ENCODE results near the gene SYT1.

Gene SYT1

DNA sequence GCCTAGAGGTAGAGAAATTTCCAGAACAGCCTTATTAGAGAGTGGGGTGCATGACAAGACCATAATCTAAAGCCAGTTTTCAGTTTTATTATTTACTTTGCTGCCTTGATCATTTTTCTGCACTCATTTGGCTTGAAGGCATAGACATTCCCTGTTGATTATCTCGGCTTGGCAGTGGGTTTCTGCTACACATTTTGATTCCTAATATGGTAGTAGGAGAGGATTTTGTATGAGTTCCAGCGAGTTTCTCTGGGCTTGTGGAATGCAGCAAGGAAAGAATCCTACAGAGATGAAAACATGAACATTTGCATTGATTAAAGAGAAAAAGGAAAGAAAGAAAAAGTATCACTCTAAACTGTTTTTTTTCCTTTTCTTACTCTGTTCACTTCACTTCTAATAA lies 545.0 kb downstream of the SYT1 start:
- no peaks in the 10 kb centered on the region for H3K36me3 ChIP-seq (ENCODE audit: control insufficient read depth, insufficient read depth, low read length)
- H3K9ac ChIP-seq (ENCODE audit: low read length) = no peak overlapping the region
- no peak overlapping the region for H3K4me3 ChIP-seq (ENCODE audit: low read length)
- H3K9me3 ChIP-seq (ENCODE audit: control insufficient read depth, low read length) = no peaks in the 10 kb centered on the region
- H3K4me1 ChIP-seq (ENCODE audit: control insufficient read depth, insufficient read depth, low read length) = peaks cover 18% of the 10 kb centered on the region
- no peaks in the 10 kb centered on the region for H3K27me3 ChIP-seq (ENCODE audit: control insufficient read depth, insufficient read depth, low read length)

- H3K27me3 ChIP-seq (ENCODE audit: control insufficient read depth, insufficient read depth, low read length) = no peaks in the 10 kb centered on the region
- H3K36me3 ChIP-seq (ENCODE audit: control insufficient read depth, insufficient read depth, low read length) = no peaks in the 10 kb centered on the region
- no peaks in the 10 kb centered on the region for H3K9me3 ChIP-seq (ENCODE audit: control insufficient read depth, low read length)
- no peak overlapping the region for H3K9ac ChIP-seq (ENCODE audit: low read length)
- peaks cover 26% of the 10 kb centered on the region for H3K4me1 ChIP-seq (ENCODE audit: control insufficient read depth, insufficient read depth, low read length)
- no peak overlapping the region for H3K4me3 ChIP-seq (ENCODE audit: low read length)
These were observed 547.2 kb downstream of the SYT1 start for GRCh38 chr12:79411791-79412190.

DNA sequence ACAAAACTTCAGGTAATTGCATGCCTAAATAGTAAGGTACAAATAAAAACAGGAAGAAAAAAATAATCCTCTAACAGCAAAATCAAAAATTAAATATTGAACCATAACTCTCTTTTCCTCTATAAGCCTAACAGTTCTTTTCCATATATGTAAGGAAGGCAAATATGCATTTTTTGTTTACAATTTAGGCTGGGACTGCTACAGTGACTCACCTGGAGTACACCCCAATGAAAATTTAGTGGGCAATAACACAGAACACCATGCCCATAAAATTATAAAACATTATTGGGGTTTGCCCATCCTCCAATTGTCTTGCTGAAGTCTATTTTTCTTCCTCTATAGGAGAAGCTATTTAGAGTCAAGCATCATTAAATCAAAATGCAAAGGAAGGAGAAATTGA lies 549.2 kb downstream of the SYT1 start:
- H3K4me1 ChIP-seq (ENCODE audit: control insufficient read depth, insufficient read depth, low read length) = peaks cover 20% of the 10 kb centered on the region
- no peaks in the 10 kb centered on the region for H3K36me3 ChIP-seq (ENCODE audit: control insufficient read depth, insufficient read depth, low read length)
- no peaks in the 10 kb centered on the region for H3K27me3 ChIP-seq (ENCODE audit: control insufficient read depth, insufficient read depth, low read length)
- H3K9ac ChIP-seq (ENCODE audit: low read length) = no peak overlapping the region
- H3K9me3 ChIP-seq (ENCODE audit: control insufficient read depth, low read length) = no peaks in the 10 kb centered on the region
- H3K4me3 ChIP-seq (ENCODE audit: low read length) = no peak overlapping the region

DNA sequence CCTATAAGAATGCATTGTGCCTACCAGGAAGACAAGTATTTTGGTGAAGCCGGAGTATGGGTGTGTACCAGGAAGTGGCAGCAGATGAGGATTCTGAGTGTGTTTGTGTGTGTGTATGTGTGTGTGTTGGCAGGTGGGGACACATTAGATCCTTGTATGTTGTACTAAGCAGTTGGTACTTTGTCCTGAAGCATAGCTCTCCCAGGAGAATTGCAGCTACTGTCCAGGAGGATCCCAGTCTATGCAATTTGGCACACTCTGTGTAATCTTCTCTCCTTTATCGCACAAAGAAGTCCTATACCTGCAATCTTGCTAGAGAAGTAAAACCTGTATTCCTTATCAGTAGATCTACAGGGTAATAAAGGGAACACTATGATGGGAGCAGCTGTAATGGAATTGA lies 549.7 kb downstream of the SYT1 start:
- Histone ChIP-seq H3K27me3 (ENCODE audit: control insufficient read depth, insufficient read depth, low read length) (no peaks in the 10 kb centered on the region), H3K4me3 (ENCODE audit: low read length) (no peak overlapping the region), H3K36me3 (ENCODE audit: control insufficient read depth, insufficient read depth, low read length) (no peaks in the 10 kb centered on the region), H3K9me3 (ENCODE audit: control insufficient read depth, low read length) (no peaks in the 10 kb centered on the region), H3K4me1 (ENCODE audit: control insufficient read depth, insufficient read depth, low read length) (peaks cover 20% of the 10 kb centered on the region), H3K9ac (ENCODE audit: low read length) (peak overlapping the region; percentile 14)

GRCh38 chr12:79415321-79415720 lies 550.7 kb downstream of the SYT1 start:
- no peak overlapping the region for H3K9ac ChIP-seq (ENCODE audit: low read length)
- H3K9me3 ChIP-seq (ENCODE audit: control insufficient read depth, low read length) = no peaks in the 10 kb centered on the region
- H3K36me3 ChIP-seq (ENCODE audit: control insufficient read depth, insufficient read depth, low read length) = no peaks in the 10 kb centered on the region
- H3K4me1 ChIP-seq (ENCODE audit: control insufficient read depth, insufficient read depth, low read length) = peaks cover 27% of the 10 kb centered on the region
- no peak overlapping the region for H3K4me3 ChIP-seq (ENCODE audit: low read length)
- H3K27me3 ChIP-seq (ENCODE audit: control insufficient read depth, insufficient read depth, low read length) = no peaks in the 10 kb centered on the region

GRCh38 chr12:79415746-79416435 lies 551.3 kb downstream of the SYT1 start:
- H3K9ac ChIP-seq (ENCODE audit: low read length) = peak overlapping the region; percentile 10
- no peak overlapping the region for H3K4me3 ChIP-seq (ENCODE audit: low read length)
- no peaks in the 10 kb centered on the region for H3K27me3 ChIP-seq (ENCODE audit: control insufficient read depth, insufficient read depth, low read length)
- H3K9me3 ChIP-seq (ENCODE audit: control insufficient read depth, low read length) = no peaks in the 10 kb centered on the region
- no peaks in the 10 kb centered on the region for H3K36me3 ChIP-seq (ENCODE audit: control insufficient read depth, insufficient read depth, low read length)
- peaks cover 32% of the 10 kb centered on the region for H3K4me1 ChIP-seq (ENCODE audit: control insufficient read depth, insufficient read depth, low read length)

DNA sequence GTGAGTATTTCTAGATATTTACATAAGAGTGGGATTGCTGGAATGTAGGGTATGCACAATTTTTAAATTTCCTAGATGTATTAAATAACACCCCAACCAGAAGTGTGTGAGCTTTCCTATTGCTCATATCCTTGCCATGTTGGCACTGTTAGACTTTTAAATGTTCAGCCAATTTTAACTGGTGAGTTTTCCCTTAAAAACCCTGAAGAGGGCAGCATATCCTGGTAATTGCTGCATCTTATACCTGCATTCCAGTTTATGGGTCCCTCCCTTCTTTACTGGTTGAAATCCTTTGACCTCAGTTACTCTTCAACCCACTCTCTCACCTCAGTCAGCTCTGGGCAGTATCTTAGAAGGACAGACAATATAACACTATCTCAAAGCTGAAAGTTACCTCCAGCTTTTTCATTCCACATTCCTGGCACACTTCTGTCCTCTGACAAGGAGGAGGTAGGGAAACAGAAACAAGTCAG lies 555.6 kb downstream of the SYT1 start:
- Histone ChIP-seq H3K36me3 (ENCODE audit: control insufficient read depth, insufficient read depth, low read length) (no peaks in the 10 kb centered on the region), H3K27me3 (ENCODE audit: control insufficient read depth, insufficient read depth, low read length) (no peaks in the 10 kb centered on the region), H3K4me3 (ENCODE audit: low read length) (no peak overlapping the region), H3K4me1 (ENCODE audit: control insufficient read depth, insufficient read depth, low read length) (peaks cover 27% of the 10 kb centered on the region), H3K9ac (ENCODE audit: low read length) (no peak overlapping the region), H3K9me3 (ENCODE audit: control insufficient read depth, low read length) (no peaks in the 10 kb centered on the region)

- Histone ChIP-seq H3K4me1 (ENCODE audit: control insufficient read depth, insufficient read depth, low read length) (peaks cover 23% of the 10 kb centered on the region), H3K4me3 (ENCODE audit: low read length) (no peak overlapping the region), H3K36me3 (ENCODE audit: control insufficient read depth, insufficient read depth, low read length) (no peaks in the 10 kb centered on the region), H3K9me3 (ENCODE audit: control insufficient read depth, low read length) (no peaks in the 10 kb centered on the region), H3K27me3 (ENCODE audit: control insufficient read depth, insufficient read depth, low read length) (no peaks in the 10 kb centered on the region), H3K9ac (ENCODE audit: low read length) (no peak overlapping the region)
These were observed 556.7 kb downstream of the SYT1 start for GRCh38 chr12:79421236-79421740.

- no peaks in the 10 kb centered on the region for H3K9me3 ChIP-seq (ENCODE audit: control insufficient read depth, low read length)
- peaks cover 29% of the 10 kb centered on the region for H3K4me1 ChIP-seq (ENCODE audit: control insufficient read depth, insufficient read depth, low read length)
- H3K27me3 ChIP-seq (ENCODE audit: control insufficient read depth, insufficient read depth, low read length) = no peaks in the 10 kb centered on the region
- H3K4me3 ChIP-seq (ENCODE audit: low read length) = no peak overlapping the region
- H3K9ac ChIP-seq (ENCODE audit: low read length) = no peak overlapping the region
- no peaks in the 10 kb centered on the region for H3K36me3 ChIP-seq (ENCODE audit: control insufficient read depth, insufficient read depth, low read length)
These were observed 557.7 kb downstream of the SYT1 start for GRCh38 chr12:79422060-79422812.

GRCh38 chr12:79423560-79423959 lies 559.0 kb downstream of the SYT1 start:
- H3K4me3 ChIP-seq (ENCODE audit: low read length) = no peak overlapping the region
- H3K9ac ChIP-seq (ENCODE audit: low read length) = no peak overlapping the region
- H3K27me3 ChIP-seq (ENCODE audit: control insufficient read depth, insufficient read depth, low read length) = no peaks in the 10 kb centered on the region
- H3K36me3 ChIP-seq (ENCODE audit: control insufficient read depth, insufficient read depth, low read length) = no peaks in the 10 kb centered on the region
- H3K4me1 ChIP-seq (ENCODE audit: control insufficient read depth, insufficient read depth, low read length) = peaks cover 31% of the 10 kb centered on the region
- H3K9me3 ChIP-seq (ENCODE audit: control insufficient read depth, low read length) = no peaks in the 10 kb centered on the region

DNA sequence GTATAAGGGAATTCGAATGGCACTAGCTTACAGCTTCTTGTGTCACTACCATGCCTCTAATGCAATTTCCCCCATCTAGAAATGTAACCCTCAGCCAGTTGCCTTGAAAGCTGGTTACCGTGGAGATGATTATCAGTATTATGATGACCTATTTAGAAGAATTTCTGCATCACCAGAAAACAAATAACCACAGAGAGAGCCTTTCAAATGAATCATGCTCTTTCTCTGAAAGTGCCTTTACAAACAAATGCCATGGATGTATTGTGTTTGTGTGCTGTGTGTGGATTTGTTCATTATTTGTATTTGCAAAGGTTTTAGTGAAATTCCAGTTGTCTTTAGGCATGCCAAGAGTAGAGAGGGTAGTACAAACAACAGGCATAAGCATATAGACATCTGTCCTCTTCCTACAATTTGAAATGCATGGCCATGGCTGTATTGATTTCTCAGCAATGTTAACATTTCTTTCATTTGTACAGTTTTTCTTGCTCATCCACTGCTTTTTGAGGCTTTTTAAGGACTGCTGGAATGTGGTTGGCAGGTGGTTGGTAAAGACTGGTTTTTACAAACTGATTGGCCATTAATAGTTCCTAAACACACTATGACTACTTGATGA lies 559.6 kb downstream of the SYT1 start:
- Histone ChIP-seq H3K4me3 (ENCODE audit: low read length) (no peak overlapping the region), H3K9ac (ENCODE audit: low read length) (no peak overlapping the region), H3K36me3 (ENCODE audit: control insufficient read depth, insufficient read depth, low read length) (no peaks in the 10 kb centered on the region), H3K27me3 (ENCODE audit: control insufficient read depth, insufficient read depth, low read length) (no peaks in the 10 kb centered on the region), H3K9me3 (ENCODE audit: control insufficient read depth, low read length) (no peaks in the 10 kb centered on the region), H3K4me1 (ENCODE audit: control insufficient read depth, insufficient read depth, low read length) (peaks cover 31% of the 10 kb centered on the region)

DNA sequence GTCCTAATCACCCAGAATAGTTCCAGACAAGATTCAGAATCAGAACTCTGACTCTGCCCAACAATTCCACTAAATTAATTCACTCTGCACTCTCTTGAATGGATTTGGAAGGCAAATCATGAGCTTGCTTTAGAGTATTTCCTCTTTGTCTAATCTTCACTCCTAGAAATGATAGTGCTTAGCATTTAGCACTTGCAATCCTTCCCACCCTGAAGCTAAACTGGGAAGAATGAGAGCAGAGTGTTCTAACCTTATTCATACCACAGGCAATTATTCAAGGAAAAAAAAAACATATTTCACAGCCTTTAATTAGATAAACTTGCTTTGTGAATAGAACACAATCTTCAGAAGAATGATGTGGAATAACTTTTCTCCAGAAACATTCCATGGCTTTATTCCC lies 561.5 kb downstream of the SYT1 start:
- H3K27me3 ChIP-seq (ENCODE audit: control insufficient read depth, insufficient read depth, low read length) = no peaks in the 10 kb centered on the region
- H3K36me3 ChIP-seq (ENCODE audit: control insufficient read depth, insufficient read depth, low read length) = no peaks in the 10 kb centered on the region
- no peak overlapping the region for H3K9ac ChIP-seq (ENCODE audit: low read length)
- peaks cover 20% of the 10 kb centered on the region for H3K4me1 ChIP-seq (ENCODE audit: control insufficient read depth, insufficient read depth, low read length)
- H3K9me3 ChIP-seq (ENCODE audit: control insufficient read depth, low read length) = no peaks in the 10 kb centered on the region
- no peak overlapping the region for H3K4me3 ChIP-seq (ENCODE audit: low read length)
